Nephron (organoid): Measurements from ENCODE around the gene MGAT4A.
"Not testable (repeated sequence)": the region's sequence is repeated elsewhere in the genome, so short reads cannot be mapped to it uniquely, and the experiment has no call there.

Source experiments
- H3K27ac Mint-ChIP-seq, 3 experiments: 2 replicates each; pipeline ENCODE4 v1.8.0; 2020; ENCODE audit warnings: mixed read lengths in 3 of 3, mild to moderate bottlenecking in 2 of 3, moderate library complexity in 1 of 3
- H3K27me3 Mint-ChIP-seq: 2 replicates; pipeline ENCODE4 v1.8.0; 2021; ENCODE audit warnings: low read depth, mild to moderate bottlenecking, moderate library complexity, mixed read lengths
- H3K36me3 Mint-ChIP-seq: 2 replicates; pipeline ENCODE4 v1.8.0; 2020; ENCODE audit warnings: low read depth, mixed read lengths
- H3K4me1 Mint-ChIP-seq: 2 replicates; pipeline ENCODE4 v1.8.0; 2020; ENCODE audit warnings: mixed read lengths
- H3K4me3 Mint-ChIP-seq, 3 experiments: 2 replicates each; pipeline ENCODE4 v1.8.0; 2020; ENCODE audit warnings: mild to moderate bottlenecking in 3 of 3, mixed read lengths in 3 of 3, moderate library complexity in 2 of 3
- H3K9me3 Mint-ChIP-seq: 2 replicates; pipeline ENCODE4 v1.8.0; 2020; ENCODE audit warnings: mixed read lengths
- CTCF ChIP-seq, 3 experiments: fragments of 200-600 bp; sonication (generic); IDR thresholded peaks; one replicate each; pipeline ENCODE4 v1.5.0; 2021; ENCODE audit warnings: antibody characterized with exemption in 3 of 3; ENCODE audit not compliant: unreplicated experiment in 3 of 3

The MGAT4A gene

GRCh38 chr2:98759338-98759737, 28.4 kb upstream of the MGAT4A start:
- H3K36me3 Mint-ChIP-seq = no peaks in the 10 kb centered on the region
- no peaks in the 10 kb centered on the region for H3K27me3 Mint-ChIP-seq
- H3K27ac Mint-ChIP-seq = no peak overlapping the region
- no peaks in the 10 kb centered on the region for H3K9me3 Mint-ChIP-seq
- no peak overlapping the region for H3K4me3 Mint-ChIP-seq
- peaks cover 8% of the 10 kb centered on the region for H3K4me1 Mint-ChIP-seq
- TF ChIP-seq CTCF (IDR thresholded peaks at IDR 0.05; ENCODE audit: unreplicated experiment in 3 of 3) = no peak

GRCh38 chr2:98757904-98758421, 27.0 kb upstream of the MGAT4A start:
- TF ChIP-seq CTCF (IDR thresholded peaks at IDR 0.05; ENCODE audit: unreplicated experiment in 3 of 3) = no peak
- H3K27me3 Mint-ChIP-seq = peaks cover 4% of the 10 kb centered on the region
- H3K36me3 Mint-ChIP-seq = no peaks in the 10 kb centered on the region
- H3K27ac Mint-ChIP-seq = peak overlapping the region in 1 of 3 experiments; percentile 37
- no peaks in the 10 kb centered on the region for H3K9me3 Mint-ChIP-seq
- H3K4me1 Mint-ChIP-seq = peaks cover 8% of the 10 kb centered on the region
- peak overlapping the region in 1 of 3 experiments; percentile 34 for H3K4me3 Mint-ChIP-seq

- Mint-ChIP-seq H3K4me1 (peaks cover 8% of the 10 kb centered on the region), H3K36me3 (no peaks in the 10 kb centered on the region), H3K9me3 (no peaks in the 10 kb centered on the region), H3K4me3 (no peak overlapping the region), H3K27me3 (peaks cover 6% of the 10 kb centered on the region), H3K27ac (no peak overlapping the region)
- TF ChIP-seq CTCF (IDR thresholded peaks at IDR 0.05; ENCODE audit: unreplicated experiment in 3 of 3) = no peak
Observed at GRCh38 chr2:98753801-98754200, 22.9 kb upstream of the MGAT4A start.

- H3K27ac Mint-ChIP-seq, H3K36me3 Mint-ChIP-seq, H3K27me3 Mint-ChIP-seq, H3K9me3 Mint-ChIP-seq, H3K4me3 Mint-ChIP-seq, H3K4me1 Mint-ChIP-seq: not testable (repeated sequence)
Observed at GRCh38 chr2:98752711-98753110, 21.8 kb upstream of the MGAT4A start.

- Mint-ChIP-seq H3K9me3 (no peaks in the 10 kb centered on the region), H3K4me1 (no peaks in the 10 kb centered on the region), H3K27ac (no peak overlapping the region), H3K4me3 (no peak overlapping the region), H3K27me3 (peaks cover 8% of the 10 kb centered on the region), H3K36me3 (no peaks in the 10 kb centered on the region)
- no peak for TF ChIP-seq CTCF (IDR thresholded peaks at IDR 0.05; ENCODE audit: unreplicated experiment in 3 of 3)
Observed at GRCh38 chr2:98751748-98752147, 20.8 kb upstream of the MGAT4A start.

GRCh38 chr2:98750593-98751282, 19.8 kb upstream of the MGAT4A start:
- H3K27me3 Mint-ChIP-seq = peaks cover 8% of the 10 kb centered on the region
- TF ChIP-seq CTCF (IDR thresholded peaks at IDR 0.05; ENCODE audit: unreplicated experiment in 3 of 3) = no peak
- H3K9me3 Mint-ChIP-seq = no peaks in the 10 kb centered on the region
- no peak overlapping the region for H3K27ac Mint-ChIP-seq
- H3K4me1 Mint-ChIP-seq = no peaks in the 10 kb centered on the region
- H3K4me3 Mint-ChIP-seq = no peak overlapping the region
- no peaks in the 10 kb centered on the region for H3K36me3 Mint-ChIP-seq
